ENCODE measurements around the gene CD3E. TPM values are rescaled to one million over a fixed set of nuclear protein-coding genes. Genes with fewer than 3 reads are reported as not detected.

Gene CD3E
- total and polyA plus RNA-seq, 8 donors, result 0.23 to 2.1 (median 1.2) TPM

GRCh38 chr11:118287006-118287405 is 17.5 kb upstream of the CD3E start:
- H3K9me3 ChIP-seq, result no peaks in the 10 kb centered on the region
- DNase-seq (no peak), ATAC-seq (no peak), FAIRE-seq (no peak)
- no peaks in the 10 kb centered on the region for H3K36me3 ChIP-seq
- intact Hi-C loops (cut with DNase I), result loop anchor here in 1 of 3 donors (5.0 to 10.0 kb wide), 2 partner anchors 82 to 140 kb away; no protein-coding TSS in a partner anchor
- WGBS, 2 donors, result 88 to 96% methylated on average over 1 of the region's 1 CpG
- H3K27ac ChIP-seq, result no peak overlapping the region
- H3K4me3 ChIP-seq, result no peak overlapping the region
- no peaks in the 10 kb centered on the region for H3K4me1 ChIP-seq
- no peak for TF ChIP-seq CTCF (IDR thresholded peaks at IDR 0.05)
- H3K27me3 ChIP-seq, result peaks cover 0 to 3% (median under 1%) of the 10 kb centered on the region in 4 donors

- H3K36me3 ChIP-seq, result no peaks in the 10 kb centered on the region
- ATAC-seq (no peak), DNase-seq (no peak), FAIRE-seq (no peak)
- intact Hi-C loops (cut with DNase I), result loop anchor here in 1 of 3 donors (5.0 to 10.0 kb wide), 2 partner anchors 85 to 142 kb away; no protein-coding TSS in a partner anchor
- no peak overlapping the region for H3K27ac ChIP-seq
- TF ChIP-seq CTCF (IDR thresholded peaks at IDR 0.05), result no peak
- H3K27me3 ChIP-seq, result peaks cover 0 to 4% (median 1%) of the 10 kb centered on the region in 4 donors
- no peak overlapping the region for H3K4me3 ChIP-seq
- H3K9me3 ChIP-seq, result no peaks in the 10 kb centered on the region
- H3K4me1 ChIP-seq, result no peaks in the 10 kb centered on the region
These were observed 15.1 kb upstream of the CD3E start for GRCh38 chr11:118289401-118289800.

GRCh38 chr11:118290923-118291322 is 13.6 kb upstream of the CD3E start:
- intact Hi-C loops (cut with DNase I), result loop anchor here in 1 of 3 donors (10.0 kb wide), 1 partner anchor 194 kb away; no protein-coding TSS in a partner anchor
- 4 to 8% methylated on average over 9 of the region's 9 CpGs for WGBS, 2 donors
- peak; percentile 83 to 97 (median 94) for ATAC-seq
- TF ChIP-seq CTCF (IDR thresholded peaks at IDR 0.05), result peak in 3 of 4 donors; percentile 27 to 32 (median 32)
- H3K27me3 ChIP-seq, result peaks cover 0 to 7% (median 1%) of the 10 kb centered on the region in 4 donors
- no peaks in the 10 kb centered on the region for H3K36me3 ChIP-seq
- H3K27ac ChIP-seq, result no peak overlapping the region
- H3K4me3 ChIP-seq, result no peak overlapping the region
- peak in 3 of 6 donors; percentile 37 to 61 (median 49) for DNase-seq
- FAIRE-seq, result no peak
- H3K4me1 ChIP-seq, result no peaks in the 10 kb centered on the region
- H3K9me3 ChIP-seq, result no peaks in the 10 kb centered on the region

- Histone ChIP-seq H3K27ac (no peak overlapping the region), H3K4me1 (no peaks in the 10 kb centered on the region), H3K36me3 (no peaks in the 10 kb centered on the region), H3K27me3 (peaks cover 0 to 7% (median 1%) of the 10 kb centered on the region in 4 donors), H3K9me3 (no peaks in the 10 kb centered on the region), H3K4me3 (no peak overlapping the region)
- no peak for DNase-seq
- TF ChIP-seq CTCF (IDR thresholded peaks at IDR 0.05), result no peak
- intact Hi-C loops (cut with DNase I), result loop anchor here in 1 of 3 donors (10.0 kb wide), 1 partner anchor 193 kb away; no protein-coding TSS in a partner anchor
- peak in 1 of 4 donors; percentile 23 for ATAC-seq
- FAIRE-seq, result no peak
- WGBS, 2 donors, result 49 to 70% methylated on average over 9 of the region's 9 CpGs
These were observed 12.9 kb upstream of the CD3E start for GRCh38 chr11:118291477-118292135.

- no peak overlapping the region for H3K27ac ChIP-seq
- H3K4me3 ChIP-seq, result no peak overlapping the region
- TF ChIP-seq CTCF (IDR thresholded peaks at IDR 0.05), result no peak
- FAIRE-seq (no peak), ATAC-seq (no peak), DNase-seq (no peak)
- H3K4me1 ChIP-seq, result no peaks in the 10 kb centered on the region
- intact Hi-C loops (cut with DNase I), result loop anchor here in 1 of 3 donors (10.0 kb wide), 1 partner anchor 191 kb away; no protein-coding TSS in a partner anchor
- 77 to 93% methylated on average over 2 of the region's 2 CpGs for WGBS, 2 donors
- H3K36me3 ChIP-seq, result no peaks in the 10 kb centered on the region
- H3K9me3 ChIP-seq, result no peaks in the 10 kb centered on the region
- peaks cover 0 to 7% (median 0%) of the 10 kb centered on the region in 4 donors for H3K27me3 ChIP-seq
These were observed 10.5 kb upstream of the CD3E start for GRCh38 chr11:118294053-118294452.

Measured in pancreas (tissue), 10 donors.